Astrocyte (in vitro differentiated cells and primary cell): ENCODE data around the gene HOMEZ. TPM values are rescaled to one million over a fixed set of nuclear protein-coding genes. Genes with fewer than 3 reads are reported as not detected.
A peak's percentile ranks its signal among the peaks of the same experiment; 100 is the strongest.
"Not testable (repeated sequence)": the region's sequence is repeated elsewhere in the genome, so short reads cannot be mapped to it uniquely, and the experiment has no call there.

Source experiments
- DNase-seq: peaks from one replicate; pipeline ENCODE4 v3.0.0-alpha.2; 2010; ENCODE audit warnings: low read depth
- FAIRE-seq: peaks from 2 replicates; lab custom pipeline; 2011; peaks lifted over from hg19 to GRCh38; lab: Jason Lieb, UNC
- H2AFZ ChIP-seq: 2 replicates; pipeline ENCODE4 v1.6.0; 2012; ENCODE audit warnings: low read depth, low read length, inconsistent platforms
- H3K27ac ChIP-seq: 2 replicates; pipeline ENCODE4 v1.5.1; 2011; ENCODE audit warnings: low read depth, low read length, inconsistent platforms
- H3K27me3 ChIP-seq: 2 replicates; pipeline ENCODE4 v1.6.0; 2011; ENCODE audit warnings: low read length, inconsistent platforms; ENCODE audit not compliant: insufficient read depth
- H3K36me3 ChIP-seq: 2 replicates; pipeline ENCODE4 v1.5.1; 2011; ENCODE audit warnings: low read length, inconsistent platforms; ENCODE audit not compliant: insufficient read depth
- H3K4me1 ChIP-seq: 2 replicates; pipeline ENCODE4 v1.5.1; 2011; ENCODE audit warnings: low read length, inconsistent platforms; ENCODE audit not compliant: insufficient read depth
- H3K4me2 ChIP-seq: 2 replicates; pipeline ENCODE4 v1.6.0; 2012; ENCODE audit warnings: low read length, inconsistent platforms
- H3K4me3 ChIP-seq: 2 replicates; pipeline ENCODE4 v1.5.1; 2011; ENCODE audit warnings: low read depth, mild to moderate bottlenecking, low read length, inconsistent platforms; ENCODE audit not compliant: insufficient read depth
- H3K79me2 ChIP-seq: 2 replicates; pipeline ENCODE4 v1.6.0; 2012; ENCODE audit warnings: mild to moderate bottlenecking, low read length, inconsistent platforms; ENCODE audit not compliant: insufficient read depth
- H3K9ac ChIP-seq: 2 replicates; pipeline ENCODE4 v1.6.0; 2012; ENCODE audit warnings: mild to moderate bottlenecking, low read length, inconsistent platforms
- H3K9me3 ChIP-seq: 2 replicates; pipeline ENCODE4 v1.5.1; 2012; ENCODE audit warnings: low read depth, mild to moderate bottlenecking, low read length, inconsistent platforms; ENCODE audit not compliant: insufficient read depth
- H4K20me1 ChIP-seq: 2 replicates; pipeline ENCODE4 v1.6.0; 2012; ENCODE audit warnings: low read length, inconsistent platforms; ENCODE audit not compliant: insufficient read depth
- H3K27ac Mint-ChIP-seq: one replicate; pipeline ENCODE4 v1.8.0; 2021; ENCODE audit warnings: mild to moderate bottlenecking, mixed read lengths; ENCODE audit not compliant: unreplicated experiment
- H3K27me3 Mint-ChIP-seq: one replicate; pipeline ENCODE4 v1.8.0; 2021; ENCODE audit warnings: low read depth, mixed read lengths; ENCODE audit not compliant: unreplicated experiment
- H3K36me3 Mint-ChIP-seq: one replicate; pipeline ENCODE4 v1.8.0; 2021; ENCODE audit warnings: low read depth, mixed read lengths; ENCODE audit not compliant: unreplicated experiment
- H3K4me1 Mint-ChIP-seq: one replicate; pipeline ENCODE4 v1.8.0; 2021; ENCODE audit warnings: low read depth, mixed read lengths; ENCODE audit not compliant: unreplicated experiment
- H3K4me3 Mint-ChIP-seq: one replicate; pipeline ENCODE4 v1.8.0; 2021; ENCODE audit warnings: mild to moderate bottlenecking, moderate library complexity, mixed read lengths; ENCODE audit not compliant: unreplicated experiment
- H3K9me3 Mint-ChIP-seq: one replicate; pipeline ENCODE4 v1.8.0; 2021; ENCODE audit warnings: mild to moderate bottlenecking, mixed read lengths; ENCODE audit not compliant: unreplicated experiment
- EZH2 ChIP-seq: IDR thresholded peaks from 2 replicates; pipeline ENCODE4 v1.6.1; 2012; ENCODE audit warnings: mild to moderate bottlenecking, low read length, inconsistent platforms; ENCODE audit not compliant: insufficient read depth
- total RNA-seq: library from RNA; stranded (reverse); gene quantifications from 2 replicates; pipeline ENCODE4 v1.2.1, GENCODE V29; 2021
- TF ChIP-seq, protein P1 (sequence below): IDR thresholded peaks from 2 replicates; pipeline ENCODE4 v1.5.1; 2011; ENCODE audit warnings: low read depth, mild to moderate bottlenecking, inconsistent platforms, low read length, moderate library complexity; ENCODE audit not compliant: insufficient read depth

The HOMEZ gene
- total RNA-seq, 1 donor from 2014 or later = 16.6 TPM

DNA sequence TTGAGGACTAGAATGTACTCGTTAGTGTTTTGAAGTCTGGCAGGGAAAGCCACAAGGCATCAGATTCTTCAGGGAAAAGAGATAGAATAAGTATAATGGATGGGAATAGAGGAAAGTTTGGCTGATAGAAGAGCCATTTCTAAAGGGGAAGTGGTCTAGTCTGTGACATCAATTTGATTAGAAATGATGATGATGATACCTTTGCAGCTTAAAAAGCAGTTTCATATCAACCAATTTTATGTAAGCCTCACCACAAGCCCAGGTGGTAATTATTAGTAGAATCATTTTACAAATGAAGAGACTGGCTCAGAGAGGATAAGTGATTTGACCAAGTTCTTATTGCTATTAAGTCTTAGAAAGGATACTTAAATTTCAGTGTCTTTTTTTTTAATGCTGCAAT, 45.3 kb downstream of the HOMEZ start:
- Mint-ChIP-seq H3K9me3 (no peaks in the 10 kb centered on the region), H3K27me3 (peaks cover 2% of the 10 kb centered on the region), H3K4me1 (no peaks in the 10 kb centered on the region), H3K4me3 (no peak overlapping the region), H3K36me3 (no peaks in the 10 kb centered on the region), H3K27ac (no peak overlapping the region)
- H3K4me2 ChIP-seq = no peak overlapping the region
- H3K4me1 ChIP-seq = peaks cover 4% of the 10 kb centered on the region
- H3K27ac ChIP-seq = no peak overlapping the region
- no peak overlapping the region for H3K9ac ChIP-seq
- no peaks in the 10 kb centered on the region for H3K36me3 ChIP-seq
- no peak overlapping the region for H3K4me3 ChIP-seq
- H2AFZ ChIP-seq = no peak overlapping the region
- H3K27me3 ChIP-seq = peaks cover 6% of the 10 kb centered on the region
- no peaks in the 10 kb centered on the region for H3K79me2 ChIP-seq
- H3K9me3 ChIP-seq = no peaks in the 10 kb centered on the region
- FAIRE-seq (no peak), DNase-seq (no peak)
- TF ChIP-seq, protein P1, sequence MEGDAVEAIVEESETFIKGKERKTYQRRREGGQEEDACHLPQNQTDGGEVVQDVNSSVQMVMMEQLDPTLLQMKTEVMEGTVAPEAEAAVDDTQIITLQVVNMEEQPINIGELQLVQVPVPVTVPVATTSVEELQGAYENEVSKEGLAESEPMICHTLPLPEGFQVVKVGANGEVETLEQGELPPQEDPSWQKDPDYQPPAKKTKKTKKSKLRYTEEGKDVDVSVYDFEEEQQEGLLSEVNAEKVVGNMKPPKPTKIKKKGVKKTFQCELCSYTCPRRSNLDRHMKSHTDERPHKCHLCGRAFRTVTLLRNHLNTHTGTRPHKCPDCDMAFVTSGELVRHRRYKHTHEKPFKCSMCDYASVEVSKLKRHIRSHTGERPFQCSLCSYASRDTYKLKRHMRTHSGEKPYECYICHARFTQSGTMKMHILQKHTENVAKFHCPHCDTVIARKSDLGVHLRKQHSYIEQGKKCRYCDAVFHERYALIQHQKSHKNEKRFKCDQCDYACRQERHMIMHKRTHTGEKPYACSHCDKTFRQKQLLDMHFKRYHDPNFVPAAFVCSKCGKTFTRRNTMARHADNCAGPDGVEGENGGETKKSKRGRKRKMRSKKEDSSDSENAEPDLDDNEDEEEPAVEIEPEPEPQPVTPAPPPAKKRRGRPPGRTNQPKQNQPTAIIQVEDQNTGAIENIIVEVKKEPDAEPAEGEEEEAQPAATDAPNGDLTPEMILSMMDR = no peak
- TF ChIP-seq EZH2 = no peak
- no peaks in the 10 kb centered on the region for H4K20me1 ChIP-seq

DNA sequence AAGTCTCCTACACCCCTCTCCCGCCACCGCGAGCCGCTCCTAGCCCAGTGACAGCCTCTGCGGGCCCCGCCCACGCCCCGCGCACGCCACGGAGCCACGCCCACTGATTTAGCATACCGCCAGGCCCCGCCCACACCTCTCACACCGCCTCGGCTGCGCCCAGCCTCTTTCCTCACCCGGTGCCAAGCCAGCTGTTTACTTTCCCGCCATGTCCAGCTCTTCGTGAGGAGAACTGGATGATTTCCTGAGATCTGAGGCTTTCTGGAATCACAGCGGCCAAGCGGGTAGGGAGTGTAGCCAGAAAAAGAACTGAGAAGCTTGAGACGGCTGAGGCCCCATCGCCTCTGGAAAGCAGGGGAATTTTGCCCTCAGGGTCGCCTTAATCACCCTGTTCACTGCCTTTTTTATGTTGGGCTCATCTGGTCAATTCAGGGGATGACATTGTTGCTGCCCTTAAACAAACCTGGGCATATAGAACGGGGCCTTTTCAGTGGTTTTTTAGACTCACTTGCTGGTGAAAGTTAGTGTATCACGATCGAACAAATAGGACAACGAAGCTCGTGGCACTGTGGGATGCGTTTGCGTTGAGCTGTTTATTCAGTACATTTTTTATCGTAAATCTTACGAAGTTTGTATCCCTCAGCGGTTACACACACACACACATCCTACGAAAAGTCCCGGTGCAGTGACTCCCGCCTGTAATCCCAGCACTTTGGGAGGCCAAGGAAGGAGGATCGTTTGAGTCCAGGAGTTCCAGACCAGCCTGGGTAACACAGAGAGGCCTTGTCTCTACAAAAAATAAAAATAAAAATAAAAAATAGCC, 47.9 kb downstream of the HOMEZ start, which contains the start of gene RNF212B:
RNF212B (plus strand) TSS at position 165 of the 823 bp plus-strand sequence. CDS start 2,410 bp downstream, outside the sequence.
- FAIRE-seq = no peak
- peak within 1 kb of the TSS; percentile 74 for H3K4me3 Mint-ChIP-seq

DNA sequence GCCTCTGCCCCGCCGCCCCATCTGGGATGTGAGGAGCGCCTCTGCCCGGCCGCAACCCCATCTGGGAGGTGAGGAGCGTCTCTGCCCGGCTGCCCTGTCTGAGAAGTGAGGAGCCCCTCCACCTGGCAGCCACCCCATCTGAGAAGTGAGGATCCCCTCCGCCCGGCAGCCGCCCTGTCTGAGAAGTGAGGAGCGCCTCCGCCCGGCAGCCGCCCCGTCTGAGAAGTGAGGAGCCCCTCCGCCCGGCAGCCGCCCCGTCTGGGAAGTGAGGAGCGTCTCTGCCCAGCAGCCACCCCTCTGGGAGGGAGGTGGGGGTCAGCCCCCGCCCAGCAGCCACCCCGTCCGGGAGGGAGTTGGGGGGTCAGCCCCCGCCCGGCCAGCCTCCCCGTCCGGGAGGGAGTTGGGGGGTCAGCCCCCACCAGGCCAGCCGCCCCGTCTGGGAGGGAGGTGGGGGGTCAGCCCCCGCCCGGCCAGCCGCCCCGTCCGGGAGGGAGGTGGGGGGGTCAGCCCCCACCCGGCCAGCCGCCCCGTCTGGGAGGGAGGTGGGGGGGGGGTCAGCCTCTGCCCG, 53.6 kb downstream of the HOMEZ start:
- not testable (repeated sequence) for H3K4me1 Mint-ChIP-seq, FAIRE-seq, H3K36me3 Mint-ChIP-seq

More for the DNA sequence above, 47.9 kb downstream of the HOMEZ start, which contains the start of gene RNF212B:
- no peaks in the 10 kb centered on the region for H4K20me1 ChIP-seq
- no peaks in the 10 kb centered on the region for H3K36me3 ChIP-seq
- peak within 1 kb of the TSS; percentile 45 for H3K9ac ChIP-seq
- H3K4me3 ChIP-seq = peak within 1 kb of the TSS; percentile 21
- H3K4me1 ChIP-seq = peaks cover 4% of the 10 kb centered on the region
- H3K79me2 ChIP-seq = no peaks in the 10 kb centered on the region
- no peaks in the 10 kb centered on the region for H3K4me1 Mint-ChIP-seq
- DNase-seq = peak; percentile 46
- H2AFZ ChIP-seq = peak within 1 kb of the TSS; percentile 91
- peaks cover 10% of the 10 kb centered on the region for H3K27me3 ChIP-seq
- H3K27ac Mint-ChIP-seq = no peak within 1 kb of the TSS
- no peaks in the 10 kb centered on the region for H3K36me3 Mint-ChIP-seq
- H3K27ac ChIP-seq = no peak within 1 kb of the TSS
- no peaks in the 10 kb centered on the region for H3K9me3 ChIP-seq
- H3K4me2 ChIP-seq = peak within 1 kb of the TSS; percentile 85
- no peak for TF ChIP-seq EZH2
- TF ChIP-seq, protein P1 = no peak
- H3K27me3 Mint-ChIP-seq = peaks cover 2% of the 10 kb centered on the region
- H3K9me3 Mint-ChIP-seq = no peaks in the 10 kb centered on the region

More for the DNA sequence above, 53.6 kb downstream of the HOMEZ start:
- H3K4me1 ChIP-seq, H2AFZ ChIP-seq, H3K9ac ChIP-seq, H3K79me2 ChIP-seq, H3K9me3 ChIP-seq, H3K36me3 ChIP-seq, H3K27ac ChIP-seq, H3K4me3 ChIP-seq, H3K27ac Mint-ChIP-seq, H3K4me2 ChIP-seq, H4K20me1 ChIP-seq, H3K4me3 Mint-ChIP-seq, DNase-seq, H3K9me3 Mint-ChIP-seq, H3K27me3 ChIP-seq, H3K27me3 Mint-ChIP-seq: not testable (repeated sequence)
